HepG2 (cell line): Measurements from ENCODE around the gene ZNF524.

Experiments
- FIP1L1 ChIP-seq: fragments of 200-400 bp; formaldehyde crosslinking; IDR thresholded peaks from 2 replicates; pipeline ENCODE4 v1.6.1; 2018; ENCODE audit warnings: low read depth, mild to moderate bottlenecking, low read length, moderate library complexity, borderline replicate concordance; ENCODE audit not compliant: insufficient read depth
- FOXK2 ChIP-seq: fragments of 450-650 bp; IDR thresholded peaks from 2 replicates; pipeline ENCODE4 v1.6.1; 2016
- HNF4G ChIP-seq, 2 experiments: sonication (generic) in 1 of 2; formaldehyde crosslinking in 1 of 2; IDR thresholded peaks; 2 replicates each; pipeline versions ENCODE4 v1.4.0 to v1.6.1; 2011 to 2020; ENCODE audit warnings: borderline replicate concordance in 2 of 2, low read depth in 2 of 2, mild to moderate bottlenecking in 2 of 2, low read length in 1 of 2, missing genetic modification reagents in 1 of 2, moderate library complexity in 1 of 2
- JUN ChIP-seq: sonication (generic); formaldehyde crosslinking; IDR thresholded peaks from 2 replicates; pipeline ENCODE4 v1.4.0; 2020; ENCODE audit warnings: mild to moderate bottlenecking, missing genetic modification reagents
- TAF1 ChIP-seq: sonication (generic); formaldehyde crosslinking; IDR thresholded peaks from 2 replicates; pipeline ENCODE4 v1.4.0; 2020; ENCODE audit warnings: missing genetic modification reagents
- U2AF1 ChIP-seq: fragments of 200-400 bp; formaldehyde crosslinking; optimal IDR thresholded peaks from 2 replicates; pipeline ENCODE3; 2017; ENCODE audit warnings: mild to moderate bottlenecking, low read depth, low read length
- TF ChIP-seq, protein P1 (sequence below): sonication (generic); formaldehyde crosslinking; IDR thresholded peaks from 2 replicates; pipeline ENCODE4 v1.5.0; 2020; ENCODE audit warnings: mild to moderate bottlenecking, missing genetic modification reagents, moderate library complexity

DNA sequence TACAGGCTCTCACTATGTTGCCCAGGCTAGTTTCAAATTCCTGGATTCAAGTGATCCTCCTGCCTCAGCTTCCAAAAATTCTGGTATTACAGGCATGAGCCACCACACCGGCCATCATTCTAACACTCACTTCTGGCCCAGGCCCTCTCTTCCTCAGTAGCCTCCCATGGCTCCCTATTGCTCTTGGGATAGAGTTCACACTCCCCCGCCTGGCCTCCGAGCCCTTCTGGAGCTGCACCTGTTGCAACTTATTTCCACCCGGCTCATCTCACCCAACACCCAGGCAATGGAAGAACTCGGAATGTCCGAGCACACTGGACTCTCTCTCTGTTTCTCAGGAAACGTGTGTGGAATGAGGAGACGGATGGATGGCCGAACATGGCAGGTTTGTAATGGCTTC lies 45.8 kb upstream of the ZNF524 start:
- TF ChIP-seq TAF1 (CRISPR knock-in tag) = no peak
- TF ChIP-seq, protein P1, sequence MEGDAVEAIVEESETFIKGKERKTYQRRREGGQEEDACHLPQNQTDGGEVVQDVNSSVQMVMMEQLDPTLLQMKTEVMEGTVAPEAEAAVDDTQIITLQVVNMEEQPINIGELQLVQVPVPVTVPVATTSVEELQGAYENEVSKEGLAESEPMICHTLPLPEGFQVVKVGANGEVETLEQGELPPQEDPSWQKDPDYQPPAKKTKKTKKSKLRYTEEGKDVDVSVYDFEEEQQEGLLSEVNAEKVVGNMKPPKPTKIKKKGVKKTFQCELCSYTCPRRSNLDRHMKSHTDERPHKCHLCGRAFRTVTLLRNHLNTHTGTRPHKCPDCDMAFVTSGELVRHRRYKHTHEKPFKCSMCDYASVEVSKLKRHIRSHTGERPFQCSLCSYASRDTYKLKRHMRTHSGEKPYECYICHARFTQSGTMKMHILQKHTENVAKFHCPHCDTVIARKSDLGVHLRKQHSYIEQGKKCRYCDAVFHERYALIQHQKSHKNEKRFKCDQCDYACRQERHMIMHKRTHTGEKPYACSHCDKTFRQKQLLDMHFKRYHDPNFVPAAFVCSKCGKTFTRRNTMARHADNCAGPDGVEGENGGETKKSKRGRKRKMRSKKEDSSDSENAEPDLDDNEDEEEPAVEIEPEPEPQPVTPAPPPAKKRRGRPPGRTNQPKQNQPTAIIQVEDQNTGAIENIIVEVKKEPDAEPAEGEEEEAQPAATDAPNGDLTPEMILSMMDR (CRISPR knock-in tag) = no peak
- no peak for TF ChIP-seq JUN (CRISPR knock-in tag)
- no peak for TF ChIP-seq U2AF1
- TF ChIP-seq FOXK2 = no peak
- TF ChIP-seq FIP1L1 = no peak
- TF ChIP-seq HNF4G (IDR thresholded peaks at IDR 0.05; ENCODE audit: borderline replicate concordance, low read depth, low read length) = no peak
- TF ChIP-seq HNF4G (CRISPR knock-in tag; IDR thresholded peaks at IDR 0.05; ENCODE audit: borderline replicate concordance, low read depth) = no peak
